Mucosa of rectum (tissue), 2 donors: ENCODE results near the gene CDH7.

Source experiments
- H3K27ac ChIP-seq, 2 donors: one replicate each; pipeline ENCODE4 v1.7.0; 2013; ENCODE audit warnings: inconsistent platforms in 2 of 2, low read depth in 2 of 2, low read length in 2 of 2
- H3K27me3 ChIP-seq, 2 donors: one replicate each; pipeline ENCODE4 v1.7.0; 2013; ENCODE audit warnings: low read length in 2 of 2; ENCODE audit not compliant: control insufficient read depth in 2 of 2, insufficient read depth in 2 of 2
- H3K36me3 ChIP-seq, 2 donors: one replicate each; pipeline ENCODE4 v1.7.0; 2013; ENCODE audit warnings: low read length in 2 of 2; ENCODE audit not compliant: control insufficient read depth in 2 of 2, insufficient read depth in 2 of 2
- H3K4me1 ChIP-seq, 2 donors: one replicate each; pipeline ENCODE4 v1.7.0; 2013; ENCODE audit warnings: low read length in 2 of 2, mild to moderate bottlenecking in 1 of 2; ENCODE audit not compliant: control insufficient read depth in 2 of 2, insufficient read depth in 2 of 2
- H3K4me3 ChIP-seq, 2 donors: one replicate each; pipeline ENCODE4 v1.7.0; 2013; ENCODE audit warnings: low read length in 2 of 2
- H3K9ac ChIP-seq, 2 donors: one replicate each; pipeline ENCODE4 v1.7.0; 2013; ENCODE audit warnings: low read length in 2 of 2, low read depth in 1 of 2, mild to moderate bottlenecking in 1 of 2
- H3K9me3 ChIP-seq, 2 donors: one replicate each; pipeline ENCODE4 v1.7.0; 2013; ENCODE audit warnings: low read length in 2 of 2; ENCODE audit not compliant: control insufficient read depth in 2 of 2
- donor health status: healthy.
- donor health status: Normal muscosa, but diverticular disease.

Gene CDH7

DNA sequence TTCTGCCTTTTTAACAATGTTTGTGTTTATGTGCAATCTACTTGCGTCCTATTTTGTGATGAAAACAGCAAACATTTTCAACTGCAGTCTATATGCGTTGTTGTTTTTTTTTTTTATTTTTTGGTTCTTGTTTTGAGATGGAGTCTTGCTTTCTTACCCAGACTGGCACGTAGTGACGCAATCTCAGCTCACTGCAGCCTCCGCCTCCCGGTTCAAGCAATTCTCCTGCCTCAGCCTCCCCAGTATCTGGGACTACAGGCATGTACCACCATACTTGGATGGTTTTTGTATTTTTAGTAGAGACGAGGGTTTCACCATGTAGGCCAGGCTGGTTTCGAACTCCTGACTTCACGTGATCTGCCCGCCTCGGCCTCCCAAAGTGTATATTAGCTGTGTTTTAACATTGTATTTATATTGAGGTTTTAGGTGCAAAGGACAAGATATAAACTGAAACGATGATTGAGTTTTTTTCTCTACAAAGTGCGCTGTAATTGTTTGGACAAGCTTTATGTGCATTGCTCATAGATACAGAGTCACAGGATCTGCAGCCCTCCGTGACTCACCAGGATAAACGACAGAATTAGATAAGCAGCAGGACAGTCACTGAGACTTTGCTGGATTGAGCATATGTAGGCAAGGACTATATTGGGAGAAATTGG lies 17.4 kb downstream of the CDH7 start:
- H3K4me3 ChIP-seq = no peak overlapping the region
- H3K9ac ChIP-seq = no peak overlapping the region

DNA sequence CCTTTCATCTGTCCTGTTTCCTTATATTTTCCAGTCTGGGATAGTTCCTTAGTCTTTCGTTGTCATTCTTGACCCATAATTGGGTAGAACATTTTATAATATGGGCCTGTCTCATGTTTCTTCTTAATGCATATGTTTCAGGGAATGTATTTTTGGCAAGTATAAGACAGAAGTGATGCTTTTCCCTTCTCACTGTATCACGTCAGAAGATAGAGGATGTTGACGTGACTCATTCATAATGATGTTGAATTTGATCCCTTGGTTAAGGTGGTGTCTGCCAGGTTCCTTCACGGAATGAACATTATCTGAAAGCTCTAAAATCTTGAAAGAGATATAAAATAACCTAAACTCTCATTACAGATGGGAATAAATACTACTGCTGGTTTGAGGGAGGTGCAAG lies 18.8 kb downstream of the CDH7 start:
- Histone ChIP-seq H3K27ac (no peak overlapping the region), H3K36me3 (no peaks in the 10 kb centered on the region), H3K9me3 (no peaks in the 10 kb centered on the region), H3K4me3 (no peak overlapping the region), H3K9ac (no peak overlapping the region), H3K27me3 (no peaks in the 10 kb centered on the region), H3K4me1 (no peaks in the 10 kb centered on the region)

More for the DNA sequence above, 17.4 kb downstream of the CDH7 start:
- Histone ChIP-seq H3K4me1 (no peaks in the 10 kb centered on the region), H3K36me3 (no peaks in the 10 kb centered on the region), H3K27ac (no peak overlapping the region), H3K9me3 (no peaks in the 10 kb centered on the region), H3K27me3 (no peaks in the 10 kb centered on the region)

DNA sequence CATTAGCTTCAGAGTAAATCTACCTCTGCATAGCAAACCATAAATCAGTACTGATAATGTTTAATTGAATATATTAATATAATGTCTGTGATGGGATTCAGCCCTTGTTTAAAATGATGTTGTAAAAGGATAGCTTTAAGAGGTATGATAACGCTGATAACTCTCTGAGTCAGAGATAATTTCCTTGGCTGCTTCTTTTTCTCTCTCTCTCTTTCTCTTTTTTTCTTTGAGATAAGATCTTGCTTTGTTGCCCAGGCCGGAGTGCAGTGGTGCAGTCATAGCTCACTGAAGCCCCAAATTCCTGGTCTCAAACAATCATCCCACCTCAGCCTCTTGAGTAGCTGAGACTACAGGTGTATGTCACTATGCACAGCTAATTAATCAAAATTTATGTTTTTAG lies 35.7 kb downstream of the CDH7 start:
- Histone ChIP-seq H3K4me3 (no peak overlapping the region), H3K27ac (no peak overlapping the region), H3K9ac (no peak overlapping the region), H3K36me3 (no peaks in the 10 kb centered on the region), H3K4me1 (no peaks in the 10 kb centered on the region), H3K27me3 (no peaks in the 10 kb centered on the region), H3K9me3 (no peaks in the 10 kb centered on the region)

DNA sequence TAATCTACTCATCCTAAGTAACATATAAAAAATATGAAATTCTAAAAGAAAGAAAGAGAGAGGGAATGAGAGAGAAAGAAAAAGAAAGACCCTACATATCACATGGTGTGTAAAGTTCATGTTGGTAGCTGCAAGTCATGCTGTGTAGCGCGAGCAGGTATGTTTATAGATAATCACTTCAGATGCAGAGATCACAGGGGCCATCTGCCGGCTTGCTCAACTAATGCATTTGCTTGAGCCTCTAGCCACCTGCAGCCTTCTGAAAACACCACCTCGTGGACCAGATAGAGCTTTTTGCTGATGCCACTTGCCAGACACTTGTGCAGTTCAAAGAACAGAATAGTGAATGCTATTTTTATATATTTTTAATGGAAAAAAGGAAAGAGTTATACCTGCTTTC lies 37.6 kb downstream of the CDH7 start:
- no peaks in the 10 kb centered on the region for H3K27me3 ChIP-seq
- H3K9me3 ChIP-seq = no peaks in the 10 kb centered on the region
- H3K4me1 ChIP-seq = no peaks in the 10 kb centered on the region
- no peak overlapping the region for H3K27ac ChIP-seq
- H3K36me3 ChIP-seq = no peaks in the 10 kb centered on the region
- H3K4me3 ChIP-seq = no peak overlapping the region
- H3K9ac ChIP-seq = no peak overlapping the region

DNA sequence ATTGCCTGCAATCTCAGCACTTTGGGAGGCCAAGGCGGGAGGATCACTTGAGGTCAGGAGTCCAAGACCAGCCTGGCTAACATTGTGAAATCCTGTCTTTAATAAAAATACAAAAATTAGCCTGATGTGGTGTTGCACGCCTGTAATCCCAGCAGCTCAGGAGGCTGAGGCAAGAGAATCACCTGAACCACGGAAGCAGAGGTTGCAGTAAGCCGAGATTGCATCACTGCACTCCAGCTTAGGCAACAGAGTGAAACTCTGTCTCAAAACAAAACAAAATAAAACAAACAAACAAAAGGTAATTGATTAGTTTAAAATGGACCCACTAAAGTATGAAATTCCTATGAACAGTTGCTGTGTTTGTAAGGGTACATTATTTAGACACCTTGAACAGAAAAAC lies 39.8 kb downstream of the CDH7 start:
- no peak overlapping the region for H3K27ac ChIP-seq
- no peaks in the 10 kb centered on the region for H3K36me3 ChIP-seq
- H3K9ac ChIP-seq = no peak overlapping the region

DNA sequence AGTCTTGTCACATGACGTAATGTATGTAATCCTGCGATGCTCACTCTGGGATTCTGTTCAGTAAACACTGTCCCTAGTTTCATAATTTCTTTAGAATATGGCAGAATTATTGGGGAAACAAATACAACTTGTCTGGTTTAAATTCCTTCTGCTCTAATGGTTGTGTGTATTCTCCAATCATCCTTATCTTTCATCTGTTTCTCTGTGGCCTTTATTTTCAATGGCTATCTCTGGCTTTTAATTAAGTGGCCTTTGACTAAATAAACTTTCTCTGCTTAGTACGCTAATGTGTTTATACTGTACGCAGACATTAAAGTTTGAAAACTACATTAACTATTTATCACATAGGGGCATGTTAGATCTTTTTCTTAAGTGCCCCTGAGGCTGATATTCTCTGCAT lies 40.9 kb downstream of the CDH7 start:
- H3K36me3 ChIP-seq = no peaks in the 10 kb centered on the region
- no peak overlapping the region for H3K9ac ChIP-seq
- no peaks in the 10 kb centered on the region for H3K9me3 ChIP-seq
- no peak overlapping the region for H3K4me3 ChIP-seq
- no peak overlapping the region for H3K27ac ChIP-seq
- no peaks in the 10 kb centered on the region for H3K4me1 ChIP-seq
- H3K27me3 ChIP-seq = no peaks in the 10 kb centered on the region

More for the DNA sequence above, 39.8 kb downstream of the CDH7 start:
- H3K27me3 ChIP-seq = no peaks in the 10 kb centered on the region
- no peaks in the 10 kb centered on the region for H3K4me1 ChIP-seq
- no peak overlapping the region for H3K4me3 ChIP-seq
- no peaks in the 10 kb centered on the region for H3K9me3 ChIP-seq

DNA sequence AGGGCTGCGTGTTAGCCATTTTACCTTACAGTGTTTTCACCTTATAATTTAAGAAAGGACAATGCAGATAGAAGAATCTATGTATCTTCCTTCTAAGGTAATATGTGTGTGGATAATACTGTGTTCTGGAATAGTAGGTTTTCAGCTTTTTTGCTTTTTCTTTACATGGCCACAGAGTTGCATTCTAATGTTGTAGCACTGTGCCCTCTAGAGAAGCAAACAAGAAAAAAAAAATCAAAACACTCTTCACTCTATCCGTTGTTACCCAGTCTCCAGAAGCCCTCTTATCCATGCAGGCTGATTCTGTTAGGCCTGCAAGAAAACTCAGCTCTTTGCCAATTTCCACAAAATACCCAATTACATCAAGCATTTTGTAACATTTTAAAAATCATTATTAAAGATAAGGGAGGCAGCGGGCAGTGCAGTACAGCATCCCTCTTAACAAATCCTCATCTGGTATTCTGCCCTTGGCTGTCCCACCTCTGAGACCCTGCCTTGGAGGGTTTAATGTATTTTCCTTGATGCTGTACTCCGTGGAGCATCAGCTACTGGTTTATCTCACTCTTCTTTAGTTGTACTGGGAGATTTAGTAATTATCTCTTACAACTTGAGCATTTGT lies 41.8 kb downstream of the CDH7 start:
- H3K9me3 ChIP-seq = no peaks in the 10 kb centered on the region
- no peak overlapping the region for H3K27ac ChIP-seq
- no peaks in the 10 kb centered on the region for H3K4me1 ChIP-seq
- no peaks in the 10 kb centered on the region for H3K27me3 ChIP-seq
- H3K9ac ChIP-seq = no peak overlapping the region
- H3K36me3 ChIP-seq = no peaks in the 10 kb centered on the region
- no peak overlapping the region for H3K4me3 ChIP-seq

DNA sequence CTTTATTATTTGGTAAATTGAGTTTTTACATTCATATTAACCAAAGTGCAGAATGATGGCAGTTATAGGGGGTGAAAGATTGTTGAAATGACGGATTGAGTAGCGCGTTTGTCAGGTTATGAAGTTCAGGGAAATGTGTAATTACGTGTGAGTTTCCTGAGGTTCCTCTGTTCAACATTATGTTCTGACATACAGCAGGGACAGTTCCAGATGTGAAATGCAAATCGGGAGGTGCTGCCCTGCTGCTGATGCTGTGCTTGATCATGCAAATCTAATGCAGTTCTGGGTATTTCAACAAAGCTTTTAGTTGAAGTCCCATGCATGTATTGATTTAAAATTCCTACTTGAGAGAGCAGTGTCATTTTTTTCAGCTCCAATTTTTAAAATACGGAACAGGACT lies 57.9 kb downstream of the CDH7 start:
- Histone ChIP-seq H3K9ac (no peak overlapping the region), H3K9me3 (no peaks in the 10 kb centered on the region), H3K4me3 (no peak overlapping the region), H3K4me1 (no peaks in the 10 kb centered on the region), H3K36me3 (no peaks in the 10 kb centered on the region), H3K27me3 (no peaks in the 10 kb centered on the region), H3K27ac (no peak overlapping the region)

DNA sequence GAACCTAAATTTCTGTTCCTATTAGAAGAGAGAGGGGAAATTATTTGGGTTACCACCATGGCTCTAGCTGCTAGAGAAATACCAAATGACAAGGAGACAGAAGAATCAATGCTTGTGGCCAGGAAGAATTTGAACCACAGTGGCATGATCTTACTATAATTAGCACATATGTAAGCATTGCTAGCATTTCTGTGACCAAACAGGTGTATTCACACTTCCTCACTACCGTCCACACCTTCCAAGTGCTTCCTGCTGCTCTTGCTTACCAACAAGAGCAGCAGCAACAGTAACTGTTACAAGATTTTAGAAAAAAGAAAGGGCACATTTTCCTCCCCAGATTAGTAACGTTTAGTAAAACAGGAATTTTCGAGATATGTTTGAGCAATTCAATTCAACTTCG lies 60.5 kb downstream of the CDH7 start:
- no peak overlapping the region for H3K9ac ChIP-seq
- no peak overlapping the region for H3K4me3 ChIP-seq
- no peaks in the 10 kb centered on the region for H3K36me3 ChIP-seq
- no peaks in the 10 kb centered on the region for H3K9me3 ChIP-seq
- H3K4me1 ChIP-seq = no peaks in the 10 kb centered on the region
- no peak overlapping the region for H3K27ac ChIP-seq
- no peaks in the 10 kb centered on the region for H3K27me3 ChIP-seq

DNA sequence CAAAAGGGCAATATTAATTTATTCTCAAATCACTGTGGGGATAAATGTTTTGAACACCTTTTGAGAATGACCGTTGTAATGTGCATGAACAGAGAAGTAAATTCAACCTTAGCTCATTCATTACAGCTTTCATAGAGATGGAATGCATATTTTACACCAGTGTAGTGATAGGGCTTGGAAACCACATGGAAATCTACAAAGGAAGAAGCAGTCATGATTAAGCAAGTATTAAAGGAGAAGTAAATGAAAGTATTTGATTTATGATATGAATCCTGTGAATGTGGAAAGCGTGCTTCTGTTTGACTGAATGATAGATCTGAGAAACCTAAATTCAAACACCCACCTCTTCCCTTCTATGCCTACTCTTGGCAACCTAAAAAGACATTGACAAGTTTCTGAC lies 64.7 kb downstream of the CDH7 start:
- H3K9ac ChIP-seq = no peak overlapping the region
- H3K27me3 ChIP-seq = no peaks in the 10 kb centered on the region
- no peaks in the 10 kb centered on the region for H3K36me3 ChIP-seq
- H3K4me1 ChIP-seq = no peaks in the 10 kb centered on the region
- no peak overlapping the region for H3K27ac ChIP-seq
- no peak overlapping the region for H3K4me3 ChIP-seq
- H3K9me3 ChIP-seq = no peaks in the 10 kb centered on the region
